ENCODE measurements around the gene MAML2. TPM values are rescaled to one million over a fixed set of nuclear protein-coding genes. Genes with fewer than 3 reads are reported as not detected.

Gene MAML2
- total RNA-seq: 11.0 TPM

DNA sequence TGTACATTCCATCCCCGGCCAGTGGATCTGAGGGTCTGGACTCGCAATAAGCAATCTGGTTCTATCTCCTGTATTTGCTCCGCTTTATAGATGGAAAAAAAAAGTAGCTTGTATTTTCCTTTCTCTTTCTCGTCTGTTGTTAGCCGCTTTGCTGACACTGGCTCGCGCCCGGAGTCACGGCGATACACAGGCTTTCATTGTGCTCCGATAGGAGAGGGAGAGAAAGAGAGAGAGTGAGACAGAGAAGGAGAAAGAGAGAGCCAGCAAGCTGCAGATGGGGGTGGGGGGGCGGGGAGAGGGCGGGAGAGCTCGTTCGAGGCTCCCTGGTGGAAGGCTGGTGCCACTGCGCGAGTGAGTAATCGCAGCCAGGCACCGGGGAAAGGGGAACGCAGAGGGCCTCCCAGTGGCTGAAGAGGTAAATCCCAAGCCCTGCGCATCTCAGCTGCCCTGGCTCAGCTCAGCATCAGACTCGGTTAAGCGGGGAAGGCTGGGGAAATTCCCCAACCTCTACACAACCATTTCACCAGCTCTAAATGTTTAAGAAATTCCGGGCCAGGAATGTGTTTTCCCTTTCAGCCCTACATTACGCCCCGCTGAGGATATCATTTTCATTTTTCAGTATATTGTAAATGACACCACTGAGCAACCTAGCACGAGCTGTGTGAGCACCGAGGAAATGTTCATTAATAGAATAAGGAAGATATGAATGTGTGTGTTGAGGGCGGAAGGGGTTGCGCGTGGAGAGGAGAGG, at the start of gene MAML2:
TSS of gene MAML2 (minus strand) at position 235 of the 751 bp plus-strand sequence. CDS start 1,300 bp downstream, outside the sequence.

DNA sequence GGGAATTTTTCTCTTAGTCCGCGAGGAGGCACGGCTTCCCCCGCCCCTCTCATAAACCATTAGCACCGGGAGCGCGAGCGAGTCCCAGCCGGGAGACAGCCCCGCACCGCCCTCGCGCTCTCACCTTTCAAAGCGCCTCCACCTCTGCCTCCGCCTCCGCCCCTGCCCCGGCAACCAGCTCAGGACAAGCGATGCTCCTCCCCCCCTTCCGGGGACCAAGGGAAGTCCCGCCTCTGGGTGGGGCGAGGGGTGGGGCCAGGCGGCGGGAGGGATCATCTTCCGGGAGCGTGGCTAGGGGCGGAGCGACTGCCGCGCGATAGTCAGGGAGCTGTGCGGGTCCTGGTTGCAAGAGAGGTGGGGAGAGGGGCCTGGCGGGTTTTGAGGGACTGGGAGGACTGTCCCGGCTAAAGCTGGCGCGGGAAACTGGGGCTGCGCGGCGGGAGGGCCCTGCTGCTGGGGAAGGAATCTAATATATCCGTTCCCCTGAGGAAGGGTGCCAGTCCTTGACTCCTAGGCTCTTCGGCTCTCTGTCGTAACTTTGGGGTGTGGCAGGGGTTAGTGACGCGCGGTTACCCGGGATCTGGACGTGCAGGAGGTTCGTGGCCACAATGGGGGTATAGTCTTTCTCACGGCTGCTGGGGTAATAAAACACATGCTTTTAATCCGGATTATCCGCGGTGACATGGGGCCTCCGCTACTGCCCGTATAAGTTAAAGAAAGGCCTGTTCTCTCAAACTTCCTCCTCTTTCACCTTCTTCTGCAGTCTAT, 46.9 kb upstream of the MAML2 start, which contains the start of the genes CCDC82 and JRKL:
TSS of gene CCDC82 (minus strand) at position 193 of the 768 bp plus-strand sequence. CDS start 5,165 bp downstream, outside the sequence.
TSS of gene JRKL (plus strand) at position 294 of the 768 bp plus-strand sequence. CDS start 637 bp downstream, outside the sequence.

Small RNAs within 50 kb of the gene (small RNA-seq; reads per million reads assigned to genes)
- not detected for gene MIR1260B (ENCODE audit: low replicate concordance)

Other genes with a start within 250 kb of the MAML2 start
- gene CCDC82, start 46.7 kb upstream of the MAML2 start, total RNA-seq: 108 TPM
- 10.6 TPM for gene JRKL, start 46.8 kb upstream of the MAML2 start, total RNA-seq